Endothelial cell of umbilical vein (primary cell): ENCODE measurements around the gene MYH9.

Source experiments
- EZH2 ChIP-seq: IDR thresholded peaks from 2 replicates; pipeline ENCODE4 v1.6.1; 2012; ENCODE audit warnings: borderline replicate concordance, low read depth, mild to moderate bottlenecking, moderate library complexity, low read length, inconsistent platforms; ENCODE audit not compliant: severe bottlenecking
- MYC ChIP-seq: IDR thresholded peaks from one replicate; pipeline ENCODE4 v1.6.1; 2011; ENCODE audit warnings: mild to moderate bottlenecking, low read depth, low read length
- POLR2AphosphoS5 ChIP-seq: IDR thresholded peaks from 2 replicates; pipeline ENCODE4 v1.6.1; 2012; ENCODE audit warnings: low read depth, mild to moderate bottlenecking, control low read depth, low read length, moderate library complexity; ENCODE audit not compliant: insufficient read depth
- TF ChIP-seq, protein P1 (sequence below), 2 donors: IDR thresholded peaks; 1 replicate in 1 of 2; 2 replicates in 1 of 2; pipeline ENCODE4 v1.5.1; 2011; ENCODE audit warnings: low read length in 2 of 2, mild to moderate bottlenecking in 2 of 2, moderate library complexity in 2 of 2, control low read depth in 1 of 2, inconsistent platforms in 1 of 2, low read depth in 1 of 2; ENCODE audit not compliant: insufficient read depth in 1 of 2; ENCODE audit errors: extremely low read depth in 1 of 2
- TF ChIP-seq, protein P2 (sequence below): IDR thresholded peaks from 2 replicates; pipeline ENCODE4 v1.6.1; 2011; ENCODE audit not compliant: insufficient read depth, insufficient read length

DNA sequence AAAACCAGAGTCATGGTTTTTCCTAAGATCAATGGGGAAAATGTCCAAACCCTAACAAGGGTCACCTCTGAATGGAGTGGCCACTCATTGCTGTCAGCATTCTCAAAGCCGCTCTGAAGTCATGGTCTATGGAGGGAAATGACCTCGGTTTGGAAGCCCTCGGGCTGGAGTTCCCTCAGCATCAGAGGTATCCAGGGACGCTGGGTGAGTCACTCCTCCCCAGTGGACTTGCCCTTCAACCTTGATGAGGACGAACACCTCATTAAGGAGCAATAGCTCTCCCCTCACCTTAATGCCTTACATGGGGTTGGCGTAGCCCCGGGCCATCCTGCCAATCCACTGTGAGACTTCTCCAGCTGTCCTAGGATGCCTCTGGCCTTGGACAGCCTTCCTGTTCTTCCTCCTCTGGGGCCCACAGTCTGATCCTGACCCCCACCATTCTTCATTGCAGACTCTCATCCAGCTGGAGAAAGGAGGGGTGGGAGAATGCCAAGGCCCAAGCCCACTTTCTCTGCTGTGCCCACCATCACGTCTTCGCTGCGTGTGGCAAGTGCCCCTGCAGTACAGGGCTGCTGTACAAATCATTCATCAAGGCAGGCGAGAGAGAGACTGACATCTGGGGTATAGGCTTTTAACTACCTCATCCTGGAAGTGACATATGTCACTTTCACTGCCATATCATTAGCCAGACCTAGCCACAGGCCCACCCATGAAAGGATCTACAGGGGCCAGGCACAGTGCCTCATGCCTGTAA, 25.4 kb upstream of the MYH9 start:
- TF ChIP-seq, protein P1, sequence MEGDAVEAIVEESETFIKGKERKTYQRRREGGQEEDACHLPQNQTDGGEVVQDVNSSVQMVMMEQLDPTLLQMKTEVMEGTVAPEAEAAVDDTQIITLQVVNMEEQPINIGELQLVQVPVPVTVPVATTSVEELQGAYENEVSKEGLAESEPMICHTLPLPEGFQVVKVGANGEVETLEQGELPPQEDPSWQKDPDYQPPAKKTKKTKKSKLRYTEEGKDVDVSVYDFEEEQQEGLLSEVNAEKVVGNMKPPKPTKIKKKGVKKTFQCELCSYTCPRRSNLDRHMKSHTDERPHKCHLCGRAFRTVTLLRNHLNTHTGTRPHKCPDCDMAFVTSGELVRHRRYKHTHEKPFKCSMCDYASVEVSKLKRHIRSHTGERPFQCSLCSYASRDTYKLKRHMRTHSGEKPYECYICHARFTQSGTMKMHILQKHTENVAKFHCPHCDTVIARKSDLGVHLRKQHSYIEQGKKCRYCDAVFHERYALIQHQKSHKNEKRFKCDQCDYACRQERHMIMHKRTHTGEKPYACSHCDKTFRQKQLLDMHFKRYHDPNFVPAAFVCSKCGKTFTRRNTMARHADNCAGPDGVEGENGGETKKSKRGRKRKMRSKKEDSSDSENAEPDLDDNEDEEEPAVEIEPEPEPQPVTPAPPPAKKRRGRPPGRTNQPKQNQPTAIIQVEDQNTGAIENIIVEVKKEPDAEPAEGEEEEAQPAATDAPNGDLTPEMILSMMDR (IDR thresholded peaks at IDR 0.05; ENCODE audit: extremely low read depth in 1 of 2, insufficient read depth in 1 of 2, low read depth in 1 of 2, low read length in 2 of 2): no peak
- TF ChIP-seq, protein P2, sequence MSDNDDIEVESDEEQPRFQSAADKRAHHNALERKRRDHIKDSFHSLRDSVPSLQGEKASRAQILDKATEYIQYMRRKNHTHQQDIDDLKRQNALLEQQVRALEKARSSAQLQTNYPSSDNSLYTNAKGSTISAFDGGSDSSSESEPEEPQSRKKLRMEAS: no peak
- no peak for TF ChIP-seq MYC
- TF ChIP-seq EZH2: no peak
- TF ChIP-seq POLR2AphosphoS5: no peak
